Measurements from ENCODE around the gene UPK3BL1.
A peak's percentile ranks its signal among the peaks of the same experiment; 100 is the strongest.
"Not testable (repeated sequence)": the region's sequence is repeated elsewhere in the genome, so short reads cannot be mapped to it uniquely, and the experiment has no call there.

The UPK3BL1 gene

GRCh38 chr7:102635354-102635753 lies 7.2 kb downstream of the UPK3BL1 start:
- not testable (repeated sequence) for FAIRE-seq; DNase-seq (ENCODE audit: insufficient read length)

- not testable (repeated sequence) for DNase-seq (ENCODE audit: insufficient read length); FAIRE-seq
Measured at GRCh38 chr7:102634299-102634698, 8.3 kb downstream of the UPK3BL1 start.

- not testable (repeated sequence) for DNase-seq (ENCODE audit: insufficient read length); FAIRE-seq
Measured at GRCh38 chr7:102630622-102631021, 12.0 kb downstream of the UPK3BL1 start.

GRCh38 chr7:102627271-102627904 lies 15.2 kb downstream of the UPK3BL1 start:
- not testable (repeated sequence) for DNase-seq (ENCODE audit: insufficient read length); FAIRE-seq

GRCh38 chr7:102618122-102618521 lies 24.5 kb downstream of the UPK3BL1 start:
- DNase-seq (ENCODE audit: insufficient read length); FAIRE-seq: not testable (repeated sequence)

GRCh38 chr7:102616507-102617125 lies 26.0 kb downstream of the UPK3BL1 start, which contains the start of gene RASA4:
Gene RASA4 (minus strand): TSS chr7:102616756. CDS start chr7:102616689, 67 bp downstream.
- FAIRE-seq: peak; percentile 78
- DNase-seq (ENCODE audit: insufficient read length): not testable (repeated sequence)

- FAIRE-seq: peak; percentile 79
- not testable (repeated sequence) for DNase-seq (ENCODE audit: insufficient read length)
Measured at GRCh38 chr7:102615930-102616329, 26.7 kb downstream of the UPK3BL1 start.

GRCh38 chr7:102614873-102615272 lies 27.7 kb downstream of the UPK3BL1 start:
- FAIRE-seq: not testable (repeated sequence)

GRCh38 chr7:102614346-102614697 lies 28.3 kb downstream of the UPK3BL1 start:
- DNase-seq (ENCODE audit: insufficient read length); FAIRE-seq: not testable (repeated sequence)

More at GRCh38 chr7:102614873-102615272, 27.7 kb downstream of the UPK3BL1 start:
- not testable (repeated sequence) for DNase-seq (ENCODE audit: insufficient read length)

- FAIRE-seq: peak; percentile 95
- DNase-seq (ENCODE audit: insufficient read length): not testable (repeated sequence)
Measured at GRCh38 chr7:102613575-102614345, 28.8 kb downstream of the UPK3BL1 start.

- FAIRE-seq; DNase-seq (ENCODE audit: insufficient read length): not testable (repeated sequence)
Measured at GRCh38 chr7:102611675-102612325, 30.8 kb downstream of the UPK3BL1 start.

GRCh38 chr7:102611013-102611674 lies 31.4 kb downstream of the UPK3BL1 start:
- peak; percentile 81 for FAIRE-seq
- DNase-seq (ENCODE audit: insufficient read length): not testable (repeated sequence)

- not testable (repeated sequence) for DNase-seq (ENCODE audit: insufficient read length)
Measured at GRCh38 chr7:102610441-102610840, 32.1 kb downstream of the UPK3BL1 start.

GRCh38 chr7:102609734-102610133 lies 32.9 kb downstream of the UPK3BL1 start:
- not testable (repeated sequence) for DNase-seq (ENCODE audit: insufficient read length); FAIRE-seq

More at GRCh38 chr7:102610441-102610840, 32.1 kb downstream of the UPK3BL1 start:
- not testable (repeated sequence) for FAIRE-seq

- DNase-seq (ENCODE audit: insufficient read length); FAIRE-seq: not testable (repeated sequence)
Measured at GRCh38 chr7:102606848-102607247, 35.7 kb downstream of the UPK3BL1 start.

- not testable (repeated sequence) for DNase-seq (ENCODE audit: insufficient read length); FAIRE-seq
Measured at GRCh38 chr7:102604431-102605145, 38.0 kb downstream of the UPK3BL1 start.

- DNase-seq (ENCODE audit: insufficient read length); FAIRE-seq: not testable (repeated sequence)
Measured at GRCh38 chr7:102602317-102602716, 40.3 kb downstream of the UPK3BL1 start.

- not testable (repeated sequence) for DNase-seq (ENCODE audit: insufficient read length); FAIRE-seq
Measured at GRCh38 chr7:102599699-102600098, 42.9 kb downstream of the UPK3BL1 start.

- not testable (repeated sequence) for FAIRE-seq; DNase-seq (ENCODE audit: insufficient read length)
Measured at GRCh38 chr7:102596036-102596435, 46.6 kb downstream of the UPK3BL1 start.

Data from GM12892 (cell line).